Large intestine (tissue), 3 donors: ENCODE data around the gene SPNS3. TPM values are rescaled to one million over a fixed set of nuclear protein-coding genes. Genes with fewer than 3 reads are reported as not detected.

Source experiments
- DNase-seq, 2 donors: peaks; one replicate each; pipeline versions ENCODE4 v3.0.0 to v3.0.0-alpha.2; 2013
- H3K27ac ChIP-seq: one replicate; pipeline ENCODE4 v1.5.1; 2013; ENCODE audit warnings: low read length
- H3K27me3 ChIP-seq: 2 replicates; pipeline ENCODE4 v1.6.1; 2013; ENCODE audit warnings: low read length; ENCODE audit not compliant: control insufficient read depth, insufficient read depth
- H3K36me3 ChIP-seq: 2 replicates; pipeline ENCODE4 v1.6.1; 2013; ENCODE audit warnings: low read length; ENCODE audit not compliant: control insufficient read depth, insufficient read depth
- H3K4me1 ChIP-seq: one replicate; pipeline ENCODE4 v1.6.1; 2013; ENCODE audit warnings: low read length; ENCODE audit not compliant: control insufficient read depth, insufficient read depth
- H3K4me3 ChIP-seq: one replicate; pipeline ENCODE4 v1.5.1; 2013; ENCODE audit warnings: low read length
- H3K9me3 ChIP-seq: one replicate; pipeline ENCODE4 v1.6.1; 2013; ENCODE audit warnings: mild to moderate bottlenecking, low read depth, low read length, moderate library complexity; ENCODE audit not compliant: control insufficient read depth
- WGBS: methylation state at CpG from one replicate; pipeline ENCODE4 v1.1.5; 2013; ENCODE audit warnings: low lambda C conversion rate; ENCODE audit not compliant: insufficient coverage; 5-methylcytosine and 5-hydroxymethylcytosine counted together
- polyA plus RNA-seq: library from polyadenylated mRNA; unstranded; fragments of 120-200 nt; gene quantifications from one replicate; pipeline ENCODE4 v1.2.1, GENCODE V29; 2013

SPNS3 gene
- polyA plus RNA-seq, 1 donor = 9.2 TPM

GRCh38 chr17:4518901-4519300 lies 85.2 kb downstream of the SPNS3 start:
- Histone ChIP-seq H3K4me1 (peaks cover 4% of the 10 kb centered on the region), H3K27ac (no peak overlapping the region), H3K36me3 (no peaks in the 10 kb centered on the region), H3K9me3 (no peaks in the 10 kb centered on the region), H3K4me3 (no peak overlapping the region), H3K27me3 (no peaks in the 10 kb centered on the region)
- DNase-seq = no peak
- WGBS = no CpG with 5 or more reads among the region's 10 CpGs

- no peak overlapping the region for H3K4me3 ChIP-seq
- no peaks in the 10 kb centered on the region for H3K4me1 ChIP-seq
- H3K9me3 ChIP-seq = no peaks in the 10 kb centered on the region
- no peak overlapping the region for H3K27ac ChIP-seq
- DNase-seq = no peak
- no peaks in the 10 kb centered on the region for H3K36me3 ChIP-seq
- H3K27me3 ChIP-seq = no peaks in the 10 kb centered on the region
- WGBS = no CpG with 5 or more reads among the region's 14 CpGs
Measured at GRCh38 chr17:4519361-4519788, 85.6 kb downstream of the SPNS3 start.

- Histone ChIP-seq H3K27me3 (no peaks in the 10 kb centered on the region), H3K36me3 (peaks cover 3% of the 10 kb centered on the region), H3K4me1 (no peaks in the 10 kb centered on the region), H3K9me3 (no peaks in the 10 kb centered on the region), H3K27ac (no peak overlapping the region), H3K4me3 (no peak overlapping the region)
- DNase-seq = no peak
- WGBS = 100% methylated on average over 1 of the region's 19 CpGs
Measured at GRCh38 chr17:4520060-4520893, 86.5 kb downstream of the SPNS3 start.

GRCh38 chr17:4520894-4521600 lies 87.3 kb downstream of the SPNS3 start:
- Histone ChIP-seq H3K27me3 (no peaks in the 10 kb centered on the region), H3K4me1 (no peaks in the 10 kb centered on the region), H3K27ac (no peak overlapping the region), H3K36me3 (peaks cover 5% of the 10 kb centered on the region), H3K4me3 (no peak overlapping the region), H3K9me3 (no peaks in the 10 kb centered on the region)
- 100% methylated on average over 1 of the region's 8 CpGs for WGBS
- DNase-seq = no peak

- 53% methylated on average over 3 of the region's 6 CpGs for WGBS
- Histone ChIP-seq H3K9me3 (no peaks in the 10 kb centered on the region), H3K36me3 (peaks cover 5% of the 10 kb centered on the region), H3K27ac (no peak overlapping the region), H3K4me1 (no peaks in the 10 kb centered on the region), H3K4me3 (no peak overlapping the region), H3K27me3 (no peaks in the 10 kb centered on the region)
- no peak for DNase-seq
Measured at GRCh38 chr17:4522661-4523060, 88.9 kb downstream of the SPNS3 start.

GRCh38 chr17:4523946-4524345 lies 90.2 kb downstream of the SPNS3 start:
- no peaks in the 10 kb centered on the region for H3K9me3 ChIP-seq
- no peaks in the 10 kb centered on the region for H3K27me3 ChIP-seq
- DNase-seq = no peak
- no peaks in the 10 kb centered on the region for H3K4me1 ChIP-seq
- WGBS = no CpG with 5 or more reads among the region's 8 CpGs
- no peak overlapping the region for H3K4me3 ChIP-seq
- H3K27ac ChIP-seq = no peak overlapping the region
- peaks cover 5% of the 10 kb centered on the region for H3K36me3 ChIP-seq

- Histone ChIP-seq H3K9me3 (no peaks in the 10 kb centered on the region), H3K4me1 (no peaks in the 10 kb centered on the region), H3K27ac (no peak overlapping the region), H3K4me3 (no peak overlapping the region), H3K36me3 (peaks cover 5% of the 10 kb centered on the region), H3K27me3 (no peaks in the 10 kb centered on the region)
- DNase-seq = no peak
- WGBS = no CpG with 5 or more reads among the region's 11 CpGs
Measured at GRCh38 chr17:4525691-4526397, 92.1 kb downstream of the SPNS3 start.

GRCh38 chr17:4527134-4527533 lies 93.4 kb downstream of the SPNS3 start:
- Histone ChIP-seq H3K36me3 (peaks cover 5% of the 10 kb centered on the region), H3K4me1 (no peaks in the 10 kb centered on the region), H3K4me3 (no peak overlapping the region), H3K27me3 (no peaks in the 10 kb centered on the region), H3K27ac (no peak overlapping the region), H3K9me3 (no peaks in the 10 kb centered on the region)
- no peak for DNase-seq
- 83% methylated on average over 1 of the region's 1 CpG for WGBS

GRCh38 chr17:4527566-4528125 lies 93.9 kb downstream of the SPNS3 start:
- Histone ChIP-seq H3K27ac (no peak overlapping the region), H3K36me3 (peaks cover 7% of the 10 kb centered on the region), H3K27me3 (no peaks in the 10 kb centered on the region), H3K4me1 (no peaks in the 10 kb centered on the region), H3K4me3 (no peak overlapping the region), H3K9me3 (no peaks in the 10 kb centered on the region)
- 68% methylated on average over 4 of the region's 12 CpGs for WGBS
- no peak for DNase-seq

- Histone ChIP-seq H3K27me3 (no peaks in the 10 kb centered on the region), H3K27ac (no peak overlapping the region), H3K4me1 (peaks cover 7% of the 10 kb centered on the region), H3K36me3 (peaks cover 7% of the 10 kb centered on the region), H3K4me3 (no peak overlapping the region), H3K9me3 (no peaks in the 10 kb centered on the region)
- 89% methylated on average over 3 of the region's 13 CpGs for WGBS
- DNase-seq = no peak
Measured at GRCh38 chr17:4529533-4530152, 95.9 kb downstream of the SPNS3 start.
